ENCODE results near the gene ITGB7. TPM values are rescaled to one million over a fixed set of nuclear protein-coding genes. Genes with fewer than 3 reads are reported as not detected.

Gene ITGB7
- total RNA-seq, 1 experiment from 2014 or later, result 1.1 TPM

DNA sequence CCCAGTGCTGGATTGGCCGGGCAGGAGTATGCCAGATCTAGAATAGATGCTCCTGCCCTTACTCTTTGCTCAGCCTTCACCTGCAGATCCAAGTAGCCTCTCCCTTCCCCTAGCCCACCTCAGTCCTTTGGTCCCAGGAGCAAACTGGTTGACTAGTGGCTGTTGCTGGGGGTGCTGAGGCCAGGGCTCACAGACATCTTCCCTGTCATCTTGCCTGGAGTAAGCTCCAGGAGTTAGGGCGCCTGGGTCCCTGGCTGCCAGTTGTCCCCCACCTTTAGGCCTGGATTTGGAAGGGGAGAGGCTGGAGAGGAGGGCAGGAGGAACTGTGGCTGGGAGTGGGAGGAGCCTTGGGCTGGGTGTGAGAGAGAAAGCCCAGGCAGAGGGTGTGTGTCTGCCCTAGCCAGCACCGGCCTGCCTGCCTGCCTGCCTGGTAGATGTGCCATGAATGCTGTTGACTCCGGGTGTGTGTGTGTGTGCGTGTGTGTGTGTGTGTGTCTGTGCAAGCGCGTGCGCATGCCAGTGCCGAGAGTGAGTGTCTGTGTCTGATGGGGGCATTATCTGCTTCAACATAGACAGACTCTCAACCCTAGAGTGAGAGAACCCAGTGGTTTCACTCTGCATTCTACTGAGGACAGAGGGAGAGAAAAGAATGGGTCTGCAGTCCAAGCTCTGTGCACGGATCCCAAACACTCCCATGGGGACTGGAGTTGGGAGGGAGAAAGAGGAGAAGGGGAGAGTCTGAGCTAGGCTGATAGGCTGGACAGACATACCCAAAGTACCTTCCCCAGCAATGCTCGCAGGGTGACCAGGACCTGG is 25.8 kb upstream of the ITGB7 start:
- Histone ChIP-seq H3K4me1 (peaks cover 28% of the 10 kb centered on the region), H3K9me3 (no peaks in the 10 kb centered on the region), H3K27me3 (replicated peaks; ENCODE audit: control insufficient read depth, insufficient read depth, low read length) (no peaks in the 10 kb centered on the region), H3K36me3 (ENCODE audit: control insufficient read depth, insufficient read depth, low read length) (no peaks in the 10 kb centered on the region), H3K4me3 (ENCODE audit: low read depth, low read length) (peak overlapping the region; percentile 55)
- no peak for DNase-seq
- Mint-ChIP-seq H3K36me3 (ENCODE audit: insufficient read depth, unreplicated experiment) (no peaks in the 10 kb centered on the region), H3K4me1 (ENCODE audit: low read depth, unreplicated experiment) (peaks cover 21% of the 10 kb centered on the region), H3K4me3 (ENCODE audit: unreplicated experiment) (peak overlapping the region; percentile 77), H3K9me3 (ENCODE audit: unreplicated experiment) (no peaks in the 10 kb centered on the region), H3K27me3 (ENCODE audit: insufficient read depth, unreplicated experiment) (no peaks in the 10 kb centered on the region), H3K27ac (ENCODE audit: unreplicated experiment) (peak overlapping the region; percentile 17)
- no peak for TF ChIP-seq CTCF (IDR thresholded peaks at IDR 0.05; ENCODE audit: insufficient read depth in 1 of 2, low read depth in 1 of 2, low read length in 1 of 2, severe bottlenecking in 1 of 2, unreplicated experiment in 1 of 2)
- intact Hi-C loops (cut with micrococcal nuclease; ENCODE audit: unreplicated experiment), result no loop called here
- ChIA-PET CTCF (no interaction called here), POLR2A (no interaction called here)
- no TSS peak for BruUV-seq (replicated peaks)

DNA sequence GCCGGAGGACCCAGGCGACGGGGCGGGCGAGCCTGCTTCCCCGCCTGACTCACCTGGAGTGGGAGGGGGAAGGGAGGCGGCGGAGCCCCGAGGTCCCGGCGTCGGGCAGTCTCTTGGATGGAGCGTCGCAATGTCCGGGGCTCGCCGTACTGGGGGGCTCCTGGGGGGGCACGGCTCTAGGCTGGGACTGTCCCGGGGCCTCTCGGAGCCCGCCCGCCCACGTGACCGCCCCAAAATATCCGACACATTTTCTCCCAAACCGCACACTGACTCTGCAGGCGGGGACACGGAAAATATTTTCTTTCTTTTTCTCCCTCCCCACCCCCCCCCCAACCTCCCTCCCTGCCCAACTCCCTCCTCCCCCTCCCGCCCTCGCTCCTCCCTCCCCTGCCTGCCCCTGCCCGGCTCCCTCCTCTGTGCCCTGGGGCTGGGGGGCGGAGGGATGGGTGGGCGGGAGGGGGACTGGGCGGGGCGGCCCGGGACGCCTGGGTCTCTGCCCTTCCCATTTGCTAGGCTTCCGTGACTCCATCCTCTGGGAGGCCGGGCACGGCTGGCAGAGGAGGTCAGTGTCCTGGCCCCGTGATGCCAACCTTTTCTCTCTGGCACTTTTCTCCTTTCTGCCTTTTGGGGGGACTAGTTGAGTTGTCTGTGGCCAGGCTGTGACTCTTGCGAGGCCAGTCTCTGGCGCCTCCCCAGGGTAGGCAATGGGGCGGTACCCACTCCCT is 25.0 kb upstream of the ITGB7 start, which contains the start of gene RARG:
Gene RARG, minus strand, starts transcription at position 289 of the 725 bp plus-strand sequence. CDS start 4,664 bp downstream, outside the sequence.
- ChIA-PET POLR2A (interaction anchor here (0.6 kb wide), 1 partner anchor 172 kb away, joined by 3 read pairs; no protein-coding TSS in a partner anchor), CTCF (no interaction called here)
- Mint-ChIP-seq H3K9me3 (ENCODE audit: unreplicated experiment) (no peaks in the 10 kb centered on the region), H3K27ac (ENCODE audit: unreplicated experiment) (peak within 1 kb of the TSS; percentile 17), H3K36me3 (ENCODE audit: insufficient read depth, unreplicated experiment) (no peaks in the 10 kb centered on the region), H3K27me3 (ENCODE audit: insufficient read depth, unreplicated experiment) (no peaks in the 10 kb centered on the region), H3K4me1 (ENCODE audit: low read depth, unreplicated experiment) (peaks cover 21% of the 10 kb centered on the region), H3K4me3 (ENCODE audit: unreplicated experiment) (peak within 1 kb of the TSS; percentile 77)
- Histone ChIP-seq H3K9me3 (no peaks in the 10 kb centered on the region), H3K27me3 (replicated peaks; ENCODE audit: control insufficient read depth, insufficient read depth, low read length) (no peaks in the 10 kb centered on the region), H3K4me1 (peaks cover 28% of the 10 kb centered on the region), H3K36me3 (ENCODE audit: control insufficient read depth, insufficient read depth, low read length) (no peaks in the 10 kb centered on the region), H3K4me3 (ENCODE audit: low read depth, low read length) (peak within 1 kb of the TSS; percentile 55)
- intact Hi-C loops (cut with micrococcal nuclease; ENCODE audit: unreplicated experiment), result no loop called here
- BruUV-seq (replicated peaks), result no TSS peak
- TF ChIP-seq CTCF (IDR thresholded peaks at IDR 0.05; ENCODE audit: insufficient read depth in 1 of 2, low read depth in 1 of 2, low read length in 1 of 2, severe bottlenecking in 1 of 2, unreplicated experiment in 1 of 2), result no peak
- DNase-seq, result peak in 1 of 2 experiments; percentile 61

GRCh38 chr12:53231671-53231920 is 24.5 kb upstream of the ITGB7 start:
- H3K4me1 ChIP-seq, result peaks cover 28% of the 10 kb centered on the region
- peak overlapping the region; percentile 55 for H3K4me3 ChIP-seq (ENCODE audit: low read depth, low read length)
- Mint-ChIP-seq H3K4me1 (ENCODE audit: low read depth, unreplicated experiment) (peaks cover 21% of the 10 kb centered on the region), H3K36me3 (ENCODE audit: insufficient read depth, unreplicated experiment) (no peaks in the 10 kb centered on the region), H3K27me3 (ENCODE audit: insufficient read depth, unreplicated experiment) (no peaks in the 10 kb centered on the region), H3K4me3 (ENCODE audit: unreplicated experiment) (peak overlapping the region; percentile 77), H3K27ac (ENCODE audit: unreplicated experiment) (no peak overlapping the region), H3K9me3 (ENCODE audit: unreplicated experiment) (no peaks in the 10 kb centered on the region)
- TF ChIP-seq CTCF (IDR thresholded peaks at IDR 0.05; ENCODE audit: insufficient read depth in 1 of 2, low read depth in 1 of 2, low read length in 1 of 2, severe bottlenecking in 1 of 2, unreplicated experiment in 1 of 2), result no peak
- H3K36me3 ChIP-seq (ENCODE audit: control insufficient read depth, insufficient read depth, low read length), result no peaks in the 10 kb centered on the region
- no peak for DNase-seq
- H3K9me3 ChIP-seq, result no peaks in the 10 kb centered on the region
- CTCF ChIA-PET, result no interaction called here
- POLR2A ChIA-PET, result interaction anchor here (0.6 kb wide), 1 partner anchor 172 kb away, joined by 3 read pairs; no protein-coding TSS in a partner anchor
- no peaks in the 10 kb centered on the region for H3K27me3 ChIP-seq (replicated peaks; ENCODE audit: control insufficient read depth, insufficient read depth, low read length)
- BruUV-seq (replicated peaks), result TSS peak; percentile 66
- intact Hi-C loops (cut with micrococcal nuclease; ENCODE audit: unreplicated experiment), result no loop called here

Data from Caco-2 (cell line).